Measurements from ENCODE around the gene ITPR2. TPM values are rescaled to one million over a fixed set of nuclear protein-coding genes. Genes with fewer than 3 reads are reported as not detected.
A peak's percentile ranks its signal among the peaks of the same experiment; 100 is the strongest.

The ITPR2 gene
- total RNA-seq, 1 donor from 2014 or later = 64.0 TPM

GRCh38 chr12:26702741-26703140, 130.3 kb downstream of the ITPR2 start:
- intact Hi-C loops (cut with DNase I) = no loop called here
- ATAC-seq (no peak), DNase-seq (no peak)
- Histone ChIP-seq H3K4me3 (no peak overlapping the region), H3K36me3 (peaks cover 7% of the 10 kb centered on the region), H3K27me3 (ENCODE audit: low read depth) (no peaks in the 10 kb centered on the region), H3K9me3 (no peaks in the 10 kb centered on the region), H3K4me1 (peaks cover 18% of the 10 kb centered on the region), H3K27ac (no peak overlapping the region)
- no peak for TF ChIP-seq CTCF (IDR thresholded peaks at IDR 0.05)

GRCh38 chr12:26701604-26702215, 131.3 kb downstream of the ITPR2 start:
- Histone ChIP-seq H3K27ac (no peak overlapping the region), H3K4me3 (no peak overlapping the region), H3K36me3 (peaks cover 7% of the 10 kb centered on the region), H3K27me3 (ENCODE audit: low read depth) (no peaks in the 10 kb centered on the region), H3K9me3 (no peaks in the 10 kb centered on the region), H3K4me1 (peaks cover 18% of the 10 kb centered on the region)
- peak in 1 of 2 donors; percentile 47 for ATAC-seq
- no peak for DNase-seq
- intact Hi-C loops (cut with DNase I) = no loop called here
- peak; percentile 59 for TF ChIP-seq CTCF (IDR thresholded peaks at IDR 0.05)

- H3K4me3 ChIP-seq = no peak overlapping the region
- no peak overlapping the region for H3K27ac ChIP-seq
- H3K9me3 ChIP-seq = no peaks in the 10 kb centered on the region
- DNase-seq (no peak), ATAC-seq (no peak)
- peaks cover 14% of the 10 kb centered on the region for H3K36me3 ChIP-seq
- H3K4me1 ChIP-seq = peaks cover 13% of the 10 kb centered on the region
- intact Hi-C loops (cut with DNase I) = no loop called here
- TF ChIP-seq CTCF (IDR thresholded peaks at IDR 0.05) = no peak
- no peaks in the 10 kb centered on the region for H3K27me3 ChIP-seq (ENCODE audit: low read depth)
Observed at GRCh38 chr12:26700430-26700829, 132.6 kb downstream of the ITPR2 start.

GRCh38 chr12:26699237-26699636, 133.8 kb downstream of the ITPR2 start:
- H3K4me3 ChIP-seq = no peak overlapping the region
- no peak for ATAC-seq
- H3K27me3 ChIP-seq (ENCODE audit: low read depth) = no peaks in the 10 kb centered on the region
- TF ChIP-seq CTCF (IDR thresholded peaks at IDR 0.05) = no peak
- no peak for DNase-seq
- H3K4me1 ChIP-seq = peaks cover 1% of the 10 kb centered on the region
- intact Hi-C loops (cut with DNase I) = no loop called here
- H3K27ac ChIP-seq = no peak overlapping the region
- no peaks in the 10 kb centered on the region for H3K9me3 ChIP-seq
- H3K36me3 ChIP-seq = peaks cover 21% of the 10 kb centered on the region

GRCh38 chr12:26698186-26698585, 134.8 kb downstream of the ITPR2 start:
- Histone ChIP-seq H3K9me3 (no peaks in the 10 kb centered on the region), H3K27ac (no peak overlapping the region), H3K4me1 (no peaks in the 10 kb centered on the region), H3K4me3 (no peak overlapping the region), H3K36me3 (peaks cover 28% of the 10 kb centered on the region), H3K27me3 (ENCODE audit: low read depth) (no peaks in the 10 kb centered on the region)
- no peak for TF ChIP-seq CTCF (IDR thresholded peaks at IDR 0.05)
- intact Hi-C loops (cut with DNase I) = no loop called here
- DNase-seq (no peak), ATAC-seq (no peak)
